H9 (cell line): ENCODE results near the gene SCCPDH. TPM values are rescaled to one million over a fixed set of nuclear protein-coding genes. Genes with fewer than 3 reads are reported as not detected.

Experiments used
- DNase-seq: peaks from one replicate; pipeline ENCODE4 v3.0.0-alpha.2; 2017
- H2AFZ ChIP-seq: one replicate; pipeline ENCODE4 v1.6.1; 2013; ENCODE audit warnings: mild to moderate bottlenecking, low read length, control low read depth, moderate library complexity
- H2AK5ac ChIP-seq: 2 replicates; pipeline ENCODE4 v1.6.1; 2013; ENCODE audit warnings: low read length, control low read depth, mixed read lengths; ENCODE audit not compliant: insufficient read length
- H2BK120ac ChIP-seq: one replicate; pipeline ENCODE4 v1.6.1; 2013; ENCODE audit warnings: low read depth, mild to moderate bottlenecking, low read length, control low read depth, inconsistent platforms; ENCODE audit not compliant: poor library complexity, severe bottlenecking
- H2BK12ac ChIP-seq: 2 replicates; pipeline ENCODE4 v1.6.1; 2013; ENCODE audit warnings: low read length, control low read depth, mixed read lengths, low read depth; ENCODE audit not compliant: insufficient read length
- H2BK15ac ChIP-seq: 2 replicates; pipeline ENCODE4 v1.6.1; 2013; ENCODE audit warnings: low read depth, low read length, control low read depth
- H2BK20ac ChIP-seq: one replicate; pipeline ENCODE4 v1.6.1; 2013; ENCODE audit warnings: low read depth, mild to moderate bottlenecking, low read length, control low read depth, inconsistent platforms; ENCODE audit not compliant: poor library complexity, severe bottlenecking
- H2BK5ac ChIP-seq: 2 replicates; pipeline ENCODE4 v1.6.1; 2013; ENCODE audit warnings: low read length, control low read depth, mixed read lengths; ENCODE audit not compliant: insufficient read length
- H3K14ac ChIP-seq: 2 replicates; pipeline ENCODE4 v1.6.1; 2013; ENCODE audit warnings: low read length, control low read depth; ENCODE audit not compliant: insufficient read depth
- H3K18ac ChIP-seq: 2 replicates; pipeline ENCODE4 v1.6.1; 2013; ENCODE audit warnings: low read depth, mild to moderate bottlenecking, mixed read lengths, low read length, control low read depth; ENCODE audit not compliant: insufficient read length
- H3K23ac ChIP-seq: 2 replicates; pipeline ENCODE4 v1.6.1; 2013; ENCODE audit warnings: low read length, control low read depth, mixed read lengths, low read depth; ENCODE audit not compliant: insufficient read length
- H3K23me2 ChIP-seq: 2 replicates; pipeline ENCODE4 v1.6.1; 2013; ENCODE audit warnings: low read depth, mild to moderate bottlenecking, mixed read lengths, low read length, control low read depth; ENCODE audit not compliant: insufficient read length, poor library complexity, severe bottlenecking
- H3K27ac ChIP-seq: 2 replicates; pipeline ENCODE4 v1.5.1; 2013; ENCODE audit warnings: low read length, control low read depth, mixed read lengths, low read depth; ENCODE audit not compliant: insufficient read length
- H3K27me3 ChIP-seq: 2 replicates; pipeline ENCODE4 v1.6.1; 2013; ENCODE audit warnings: low read length, control low read depth, inconsistent platforms; ENCODE audit not compliant: insufficient read depth
- H3K4ac ChIP-seq: 2 replicates; pipeline ENCODE4 v1.6.1; 2013; ENCODE audit warnings: low read depth, mild to moderate bottlenecking, control low read depth, inconsistent platforms, low read length, moderate library complexity
- H3K4me1 ChIP-seq: 2 replicates; pipeline ENCODE4 v1.6.1; 2013; ENCODE audit warnings: low read length, control low read depth, inconsistent platforms; ENCODE audit not compliant: insufficient read depth
- H3K4me2 ChIP-seq: 2 replicates; pipeline ENCODE4 v1.6.1; 2013; ENCODE audit warnings: low read length, control low read depth, mixed read lengths; ENCODE audit not compliant: insufficient read length, insufficient read depth
- H3K56ac ChIP-seq: 2 replicates; pipeline ENCODE4 v1.6.1; 2013; ENCODE audit warnings: low read depth, mild to moderate bottlenecking, mixed read lengths, low read length, control low read depth; ENCODE audit not compliant: insufficient read length
- H3K79me1 ChIP-seq: 2 replicates; pipeline ENCODE4 v1.6.1; 2013; ENCODE audit warnings: low read depth, mild to moderate bottlenecking, moderate library complexity, low read length, control low read depth, inconsistent platforms; ENCODE audit not compliant: insufficient read depth, poor library complexity, severe bottlenecking
- H3K79me2 ChIP-seq: 2 replicates; pipeline ENCODE4 v1.6.1; 2013; ENCODE audit warnings: low read length, control low read depth, inconsistent platforms; ENCODE audit not compliant: insufficient read depth
- H3K9ac ChIP-seq: 2 replicates; pipeline ENCODE4 v1.6.1; 2013; ENCODE audit warnings: low read length, control low read depth, mixed read lengths; ENCODE audit not compliant: insufficient read length; ENCODE audit errors: extremely low read depth
- H3K9me3 ChIP-seq: one replicate; pipeline ENCODE4 v1.6.1; 2013; ENCODE audit warnings: low read depth, low read length, inconsistent platforms; ENCODE audit not compliant: control insufficient read depth
- H3T11ph ChIP-seq: one replicate; pipeline ENCODE4 v1.6.1; 2013; ENCODE audit warnings: mild to moderate bottlenecking, low read length, control low read depth, inconsistent platforms
- H4K20me1 ChIP-seq: one replicate; pipeline ENCODE4 v1.6.1; 2013; ENCODE audit not compliant: control insufficient read depth, insufficient read length, insufficient read depth
- H4K5ac ChIP-seq: 2 replicates; pipeline ENCODE4 v1.6.1; 2013; ENCODE audit warnings: low read depth, mild to moderate bottlenecking, mixed read lengths, low read length, control low read depth; ENCODE audit not compliant: insufficient read length
- H4K8ac ChIP-seq: replicated peaks from 2 replicates; pipeline ENCODE4 v1.6.1; 2013; ENCODE audit warnings: low read length, control low read depth, mixed read lengths, low read depth; ENCODE audit not compliant: insufficient read length
- H4K91ac ChIP-seq: 2 replicates; pipeline ENCODE4 v1.6.1; 2013; ENCODE audit warnings: low read depth, mild to moderate bottlenecking, moderate library complexity, mixed read lengths, low read length, control low read depth; ENCODE audit not compliant: insufficient read length
- H3K27ac Mint-ChIP-seq, 3 experiments: 2 replicates in 2 of 3; 3 replicates in 1 of 3; pipeline ENCODE4 v1.8.0; 2020 to 2021; ENCODE audit warnings: mixed read lengths in 3 of 3, mild to moderate bottlenecking in 1 of 3, moderate library complexity in 1 of 3
- H3K27me3 Mint-ChIP-seq: 2 replicates; pipeline ENCODE4 v1.8.0; 2021; ENCODE audit warnings: low read depth, mild to moderate bottlenecking, moderate library complexity, mixed read lengths
- H3K36me3 Mint-ChIP-seq, 3 experiments: 2 replicates in 2 of 3; 3 replicates in 1 of 3; pipeline ENCODE4 v1.8.0; 2020 to 2021; ENCODE audit warnings: low read depth in 3 of 3, mixed read lengths in 3 of 3; ENCODE audit not compliant: insufficient read depth in 1 of 3
- H3K4me1 Mint-ChIP-seq, 2 experiments: 2 replicates each; pipeline ENCODE4 v1.8.0; 2020; ENCODE audit warnings: mixed read lengths in 2 of 2
- H3K4me3 Mint-ChIP-seq, 2 experiments: 2 replicates in 1 of 2; 3 replicates in 1 of 2; pipeline ENCODE4 v1.8.0; 2020 to 2021; ENCODE audit warnings: mild to moderate bottlenecking in 2 of 2, mixed read lengths in 2 of 2, moderate library complexity in 1 of 2
- H3K9me3 Mint-ChIP-seq, 2 experiments: 2 replicates in 1 of 2; 3 replicates in 1 of 2; pipeline ENCODE4 v1.8.0; 2020; ENCODE audit warnings: mild to moderate bottlenecking in 2 of 2, mixed read lengths in 2 of 2, moderate library complexity in 1 of 2
- CTCF ChIP-seq: fragments of 200-600 bp; sonication (generic); conservative IDR thresholded peaks from 3 replicates; pipeline ENCODE4 v1.8.0; 2021; ENCODE audit warnings: antibody characterized with exemption, mild to moderate bottlenecking
- WGBS: extraction: QIAGEN DNeasy Blood & Tissue Kit; methylation state at CpG from one replicate; pipeline ENCODE4 v1.1.7; 2013; ENCODE audit warnings: missing lambda C conversion rate, low lambda C conversion rate, mixed read lengths; ENCODE audit not compliant: insufficient read length; ENCODE audit errors: extremely low coverage; 5-methylcytosine and 5-hydroxymethylcytosine counted together
- total RNA-seq: library from RNA; stranded (reverse); gene quantifications from 2 replicates; pipeline ENCODE4 v1.2.1, GENCODE V29; 2021

The SCCPDH gene
- total RNA-seq, 1 experiment from 2014 or later = 20.7 TPM

- Histone ChIP-seq H3K23ac (no peak overlapping the region), H4K8ac (no peak overlapping the region), H4K91ac (no peak overlapping the region), H2BK5ac (no peak overlapping the region), H2BK12ac (no peak overlapping the region), H2BK20ac (no peak overlapping the region), H3K4me2 (no peak overlapping the region), H3K9me3 (no peaks in the 10 kb centered on the region), H4K20me1 (no peaks in the 10 kb centered on the region), H4K5ac (no peak overlapping the region), H3K18ac (no peak overlapping the region), H2BK120ac (no peak overlapping the region), H2AK5ac (no peak overlapping the region), H3K23me2 (no peaks in the 10 kb centered on the region), H3K14ac (no peak overlapping the region), H3K56ac (no peak overlapping the region), H3K9ac (no peak overlapping the region), H3K79me2 (no peaks in the 10 kb centered on the region), H3K79me1 (no peaks in the 10 kb centered on the region), H3K4me1 (no peaks in the 10 kb centered on the region), H2AFZ (no peak overlapping the region), H2BK15ac (no peak overlapping the region), H3K27ac (no peak overlapping the region), H3K27me3 (no peaks in the 10 kb centered on the region), H3K4ac (no peak overlapping the region), H3T11ph (no peak overlapping the region)
- H3K27ac Mint-ChIP-seq = no peak overlapping the region
- TF ChIP-seq CTCF = no peak
- no peaks in the 10 kb centered on the region for H3K27me3 Mint-ChIP-seq
- H3K4me1 Mint-ChIP-seq = peaks cover 3 to 4% of the 10 kb centered on the region in 2 experiments; a peak in 2 of 4 replicates
- WGBS = no CpG with 5 or more reads among the region's 7 CpGs
- H3K36me3 Mint-ChIP-seq = no peaks in the 10 kb centered on the region; a peak in 1 of 7 replicates
- no peaks in the 10 kb centered on the region for H3K9me3 Mint-ChIP-seq
- DNase-seq = no peak
- no peak overlapping the region for H3K4me3 Mint-ChIP-seq
Measured at GRCh38 chr1:246750752-246751151, 26.5 kb downstream of the SCCPDH start.
